ENCODE results near the gene TRIM16.
"Not testable (repeated sequence)": the region's sequence is repeated elsewhere in the genome, so short reads cannot be mapped to it uniquely, and the experiment has no call there.

Gene TRIM16

DNA sequence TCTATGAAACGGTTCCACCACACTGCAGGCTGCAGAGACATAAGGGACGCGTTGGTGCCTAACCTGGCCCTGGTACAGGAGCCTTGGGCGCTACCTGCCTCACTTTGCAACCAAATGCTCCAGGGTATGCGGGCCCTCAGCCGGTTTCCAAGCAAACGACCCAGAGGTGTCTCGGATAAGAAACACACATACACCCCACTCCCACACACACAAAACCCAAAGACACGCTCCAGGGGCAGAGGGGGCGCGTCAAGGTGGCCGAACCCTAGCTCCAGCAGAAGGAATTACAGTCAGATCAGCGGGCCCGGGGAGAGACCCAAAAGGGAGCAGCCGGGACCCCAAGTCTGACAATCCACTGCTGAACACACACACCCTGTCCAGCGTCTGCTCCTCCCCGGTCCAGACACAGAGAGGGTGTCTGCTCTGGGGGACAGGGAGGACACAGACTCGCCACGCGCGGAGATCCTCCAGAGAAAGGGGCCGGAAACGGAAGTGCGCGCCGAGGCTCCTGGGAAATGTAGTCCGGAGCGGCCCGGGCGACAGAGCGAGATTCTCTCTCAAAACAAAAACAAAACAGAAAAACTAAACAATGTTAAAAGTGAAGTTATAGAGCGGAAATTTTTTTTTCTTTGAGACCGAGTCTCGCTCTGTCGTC lies at the start of gene TRIM16:
TSS of gene TRIM16 (minus strand) at position 488 of the 655 bp plus-strand sequence. CDS start 32,702 bp downstream, outside the sequence.
- DNase-seq = not testable (repeated sequence)

DNA sequence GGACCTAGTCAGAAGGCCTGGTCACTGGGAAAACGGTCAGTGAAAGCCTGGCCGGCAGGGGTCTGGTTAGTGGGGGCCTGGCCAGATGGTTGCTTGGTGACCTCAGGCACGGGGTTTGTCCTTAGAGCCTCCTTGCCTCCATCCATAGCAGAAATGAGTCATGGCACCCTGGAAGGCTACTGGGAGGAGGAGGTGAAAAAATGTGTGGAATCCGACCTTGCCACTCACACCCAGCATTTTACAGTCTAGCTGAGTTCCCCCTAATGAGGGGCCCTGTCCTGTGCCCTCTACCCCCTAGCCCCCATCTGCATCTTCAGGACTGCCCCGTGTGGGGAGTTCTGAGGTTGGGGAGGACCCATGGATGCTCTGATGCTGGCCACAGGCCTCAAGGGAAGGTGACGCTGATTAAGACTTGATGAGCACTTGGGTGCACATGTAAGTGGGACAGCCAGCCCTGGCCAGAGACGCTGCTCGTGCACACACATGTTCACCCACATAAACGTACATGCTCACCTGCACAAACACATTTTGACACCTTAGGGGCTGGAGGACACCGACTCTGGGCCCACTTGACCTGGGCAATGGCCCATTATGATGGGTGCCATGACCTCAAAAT lies 49.2 kb upstream of the TRIM16 start:
- DNase-seq = not testable (repeated sequence)

DNA sequence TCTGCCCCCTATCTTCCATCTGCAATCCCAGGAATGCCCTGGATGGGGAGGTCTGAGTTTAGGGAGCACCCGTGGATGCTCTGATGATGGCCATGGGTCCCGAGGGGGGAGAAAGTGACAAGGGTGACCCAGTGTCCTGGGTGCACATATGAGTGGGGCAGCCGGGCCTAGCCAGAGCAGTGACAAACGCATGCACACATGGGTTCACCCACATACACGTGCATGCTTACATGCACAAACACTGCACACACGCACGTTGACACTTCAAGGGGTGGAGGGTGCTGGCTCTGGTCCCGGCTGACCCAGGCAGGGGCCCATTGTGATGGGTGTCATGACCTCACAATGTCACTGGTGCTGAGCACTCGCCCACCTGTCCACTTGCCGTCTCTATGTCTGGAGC lies 47.8 kb upstream of the TRIM16 start, which contains the start of gene TBC1D26:
TSS of gene TBC1D26 (plus strand) at position 384 of the 400 bp plus-strand sequence. CDS start 3,066 bp downstream, outside the sequence.
- DNase-seq = not testable (repeated sequence)

DNA sequence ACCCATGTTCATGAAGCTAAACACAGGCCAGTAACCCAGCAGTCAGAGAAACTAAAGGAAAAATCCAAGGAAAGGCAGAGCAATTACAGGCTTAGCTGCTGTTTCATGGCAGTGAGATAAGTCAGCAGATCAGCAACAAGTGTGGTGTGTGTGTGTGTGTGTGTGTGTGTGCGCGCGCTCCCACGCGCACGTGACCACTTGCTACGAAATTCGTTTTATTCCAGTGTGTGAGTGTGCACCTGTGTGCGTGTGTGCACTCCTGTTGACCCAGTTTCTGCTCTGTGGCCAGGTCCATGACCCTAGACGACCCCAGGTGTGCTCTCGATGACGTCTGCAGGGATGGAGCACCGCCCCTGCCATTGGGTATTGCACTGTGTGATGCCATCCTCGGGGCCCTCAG lies 46.4 kb upstream of the TRIM16 start:
- DNase-seq = not testable (repeated sequence)

DNA sequence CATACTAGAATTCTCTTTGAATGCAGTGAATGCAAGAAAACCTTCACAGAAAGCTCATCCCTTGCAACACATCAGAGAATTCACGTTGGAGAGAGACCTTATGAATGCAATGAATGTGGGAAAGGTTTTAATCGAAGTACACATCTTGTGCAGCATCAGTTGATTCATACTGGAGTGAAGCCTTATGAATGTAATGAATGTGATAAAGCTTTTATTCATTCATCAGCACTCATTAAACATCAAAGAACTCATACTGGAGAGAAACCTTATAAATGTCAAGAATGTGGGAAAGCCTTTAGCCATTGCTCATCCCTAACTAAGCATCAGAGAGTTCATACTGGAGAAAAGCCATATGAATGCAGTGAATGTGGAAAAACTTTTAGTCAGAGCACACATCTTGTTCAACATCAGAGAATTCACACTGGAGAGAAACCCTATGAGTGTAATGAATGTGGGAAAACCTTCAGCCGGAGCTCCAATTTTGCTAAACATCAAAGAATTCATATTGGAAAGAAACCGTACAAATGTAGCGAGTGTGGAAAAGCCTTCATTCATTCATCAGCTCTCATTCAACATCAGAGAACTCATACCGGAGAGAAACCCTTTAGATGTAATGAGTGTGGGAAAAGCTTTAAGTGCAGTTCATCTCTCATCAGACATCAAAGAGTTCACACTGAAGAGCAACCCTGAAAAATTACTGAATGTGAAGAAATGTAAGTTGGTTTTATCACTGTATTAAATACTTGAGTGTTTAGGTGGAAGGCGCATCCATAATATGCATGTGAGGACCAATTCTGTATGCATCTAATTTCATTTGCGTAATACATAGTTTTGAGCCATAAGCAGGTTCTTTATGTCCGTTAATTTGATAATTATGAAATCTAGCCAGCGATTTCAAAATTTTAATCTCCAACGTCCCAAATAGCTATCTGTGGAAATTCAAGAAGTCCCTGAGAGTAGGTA lies 32.8 kb upstream of the TRIM16 start:
- not testable (repeated sequence) for DNase-seq

DNA sequence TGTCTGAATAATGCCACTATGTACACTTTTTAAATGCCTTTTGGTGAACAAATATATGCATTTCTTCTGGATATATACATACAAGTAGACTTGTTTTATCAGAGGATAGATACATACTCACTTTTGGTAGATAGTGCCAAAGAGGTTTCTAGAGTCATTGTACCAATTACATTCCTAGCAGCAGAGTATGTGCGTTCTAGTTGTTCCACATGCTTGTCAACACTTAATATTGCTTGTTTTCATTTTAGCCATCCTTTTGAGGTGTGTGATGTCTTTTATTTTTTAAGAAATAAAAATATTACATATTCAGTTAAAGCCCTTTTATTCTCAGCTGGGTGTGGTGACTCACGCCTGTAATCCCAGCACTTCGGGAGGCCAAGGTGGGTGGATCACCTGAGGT lies 24.8 kb upstream of the TRIM16 start:
- DNase-seq = not testable (repeated sequence)

DNA sequence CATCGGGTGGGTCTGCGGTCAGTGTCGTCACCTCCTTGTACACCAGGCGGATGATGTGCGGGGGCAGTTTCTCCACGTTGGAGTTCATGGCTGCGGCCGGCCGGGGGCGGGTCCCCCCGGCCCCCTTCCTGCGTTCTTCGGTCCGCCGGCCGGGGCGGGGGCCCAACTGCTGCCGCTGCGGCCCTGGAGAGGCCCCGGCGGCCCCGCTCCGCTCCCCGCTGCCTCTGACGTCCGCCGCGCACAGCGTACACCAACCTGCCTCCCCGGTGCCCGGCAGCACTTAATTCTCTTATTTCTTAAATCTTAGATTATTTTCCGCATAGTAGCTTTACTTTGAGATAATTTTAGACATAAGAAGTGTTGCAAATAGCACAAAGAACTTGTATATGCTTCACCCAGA lies 20.7 kb upstream of the TRIM16 start:
- DNase-seq = not testable (repeated sequence)

DNA sequence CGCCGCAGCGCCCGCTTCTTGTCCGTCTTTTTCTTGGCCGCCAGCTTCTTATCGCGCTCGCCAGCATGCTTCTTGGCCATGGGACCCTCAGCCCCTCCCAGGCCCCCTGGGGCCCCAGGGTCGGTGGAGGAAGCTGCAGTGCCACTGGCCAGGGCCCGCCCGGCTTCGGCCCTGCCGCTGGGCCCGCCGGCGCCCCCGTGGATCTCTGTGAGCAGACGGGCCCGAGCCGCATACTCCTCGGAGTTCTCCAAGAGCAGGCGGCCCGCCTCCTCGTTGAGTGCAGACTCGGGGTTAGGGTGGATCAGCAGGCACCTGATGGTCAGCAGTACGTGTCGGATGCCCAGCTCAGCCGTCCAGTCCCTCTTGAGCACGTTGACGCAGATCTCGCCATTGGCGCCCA lies 20.1 kb upstream of the TRIM16 start:
- not testable (repeated sequence) for DNase-seq

DNA sequence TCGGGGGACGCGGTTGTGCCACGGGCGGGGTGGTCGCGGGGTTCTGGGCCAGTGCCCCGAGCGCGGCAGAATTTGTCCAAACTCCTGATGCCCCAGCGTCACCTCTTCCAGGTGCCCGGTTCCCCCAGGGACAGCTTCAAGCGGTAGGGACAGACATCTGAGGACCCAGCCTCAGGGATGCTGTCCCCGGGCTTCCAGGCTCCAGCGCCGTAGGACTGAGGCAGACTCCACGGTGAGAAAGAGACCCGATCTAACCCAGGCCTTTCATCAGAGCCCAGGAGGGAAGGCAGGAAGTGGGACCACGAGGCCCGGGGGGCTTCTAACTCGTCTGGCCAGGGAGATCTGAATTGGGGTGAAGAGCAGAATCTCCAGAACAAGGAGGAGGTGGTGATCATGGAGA lies 15.8 kb upstream of the TRIM16 start:
- not testable (repeated sequence) for DNase-seq

DNA sequence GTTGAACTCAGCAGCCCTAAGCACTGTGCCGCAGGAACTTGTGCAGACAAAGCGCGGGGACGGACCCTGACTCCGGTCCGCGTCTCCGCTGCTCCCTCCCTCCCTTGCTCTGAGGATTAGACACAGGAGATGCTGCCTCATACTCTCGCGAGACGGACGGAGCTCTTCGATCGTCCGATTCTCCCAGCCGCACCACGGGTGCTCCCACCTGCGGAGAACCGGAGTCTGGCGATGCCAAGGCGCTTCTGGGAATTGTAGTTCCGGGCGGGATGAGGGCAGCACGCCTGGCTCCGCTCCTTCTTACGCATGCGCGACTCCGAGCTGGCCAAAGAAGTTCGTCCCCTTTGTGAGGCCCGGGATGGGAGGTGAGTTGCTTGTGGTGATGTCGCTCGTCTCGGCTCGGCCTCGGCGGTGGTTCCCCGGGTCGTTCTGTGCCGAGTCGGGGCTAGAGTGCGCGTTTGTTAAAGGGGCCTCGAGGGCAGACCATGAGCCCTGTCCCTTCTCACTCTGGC lies 15.4 kb upstream of the TRIM16 start, which contains the start of gene ZNF286A:
TSS of gene ZNF286A (plus strand) at position 340 of the 512 bp plus-strand sequence. CDS start 578 bp downstream, outside the sequence.
- DNase-seq = peak; percentile 87

DNA sequence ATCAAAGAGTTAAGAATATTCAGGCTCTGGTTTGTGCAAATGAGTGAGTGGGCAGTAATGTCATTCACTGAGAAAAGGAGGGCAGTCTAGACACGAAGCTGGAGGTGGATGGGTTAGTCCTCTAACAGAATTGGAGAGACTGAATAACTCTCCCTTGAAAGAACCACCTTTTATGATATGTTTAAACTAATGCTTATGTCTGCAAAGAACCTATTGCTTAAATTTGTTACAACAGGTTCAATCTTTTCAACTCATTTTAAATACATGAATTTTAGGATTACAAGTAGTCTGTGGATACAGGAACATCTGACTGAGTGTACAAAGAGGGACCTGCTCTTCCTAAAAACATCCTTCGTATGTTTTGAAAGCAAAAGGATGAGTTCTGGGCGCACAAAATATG lies 14.9 kb upstream of the TRIM16 start:
- not testable (repeated sequence) for DNase-seq

DNA sequence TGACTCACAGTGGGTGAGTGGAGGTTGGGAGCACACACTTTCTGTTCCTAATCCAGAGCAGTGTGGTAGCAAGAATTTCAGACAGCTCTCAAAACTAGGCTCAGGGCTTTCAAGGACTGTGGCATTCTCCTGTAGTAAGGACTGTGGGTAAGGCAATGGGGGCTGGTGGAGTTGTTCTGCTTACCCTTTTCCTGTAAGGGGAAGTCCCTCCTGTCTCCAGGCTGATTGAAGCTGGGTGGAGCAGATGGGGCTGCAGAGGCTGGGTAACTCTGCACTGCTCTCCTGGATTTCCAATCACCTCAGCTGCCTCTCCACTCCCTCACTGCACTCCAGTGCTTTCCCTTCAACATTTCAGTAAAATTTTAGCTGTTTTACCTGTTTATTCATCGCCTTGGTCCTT lies 3.4 kb upstream of the TRIM16 start:
- DNase-seq = not testable (repeated sequence)

DNA sequence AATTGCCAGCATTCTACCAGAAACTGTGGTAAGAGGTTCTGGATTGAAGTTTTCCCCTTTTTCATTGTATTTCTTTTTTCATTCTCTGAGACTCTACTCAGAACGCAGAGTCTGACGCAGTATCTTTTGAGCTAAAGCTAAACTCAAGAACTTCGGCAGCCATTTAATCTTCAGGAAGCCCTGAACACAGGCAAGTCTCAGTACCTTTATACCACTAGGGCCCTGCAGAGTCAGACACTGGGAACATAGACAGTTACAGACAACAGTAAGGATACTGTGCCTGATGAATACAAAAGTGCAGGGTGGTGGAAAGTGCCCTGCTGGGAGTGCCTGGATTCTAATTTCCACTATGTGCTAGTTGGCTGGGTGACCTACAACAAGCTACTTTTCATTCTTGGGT lies 976 bp downstream of the TRIM16 start:
- not testable (repeated sequence) for DNase-seq

DNA sequence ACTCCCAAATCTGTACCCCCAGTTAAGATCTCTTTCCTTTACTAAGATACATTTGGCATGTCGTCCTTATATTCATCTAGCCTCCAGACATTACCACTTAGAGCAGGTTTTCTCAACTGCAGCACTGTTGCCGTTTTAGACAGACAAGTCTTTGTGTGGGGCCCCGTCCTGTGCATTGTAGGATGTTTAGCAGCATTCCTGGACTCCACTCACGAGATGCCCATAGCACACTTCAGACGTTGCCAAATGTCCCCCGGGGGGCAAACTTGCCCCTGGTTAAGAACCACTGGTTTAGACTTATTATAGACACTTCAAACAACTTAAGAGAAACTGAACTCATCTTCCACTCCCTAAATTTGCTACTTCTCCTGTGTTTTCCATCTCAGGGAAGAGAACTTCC lies 8.1 kb downstream of the TRIM16 start:
- not testable (repeated sequence) for DNase-seq

DNA sequence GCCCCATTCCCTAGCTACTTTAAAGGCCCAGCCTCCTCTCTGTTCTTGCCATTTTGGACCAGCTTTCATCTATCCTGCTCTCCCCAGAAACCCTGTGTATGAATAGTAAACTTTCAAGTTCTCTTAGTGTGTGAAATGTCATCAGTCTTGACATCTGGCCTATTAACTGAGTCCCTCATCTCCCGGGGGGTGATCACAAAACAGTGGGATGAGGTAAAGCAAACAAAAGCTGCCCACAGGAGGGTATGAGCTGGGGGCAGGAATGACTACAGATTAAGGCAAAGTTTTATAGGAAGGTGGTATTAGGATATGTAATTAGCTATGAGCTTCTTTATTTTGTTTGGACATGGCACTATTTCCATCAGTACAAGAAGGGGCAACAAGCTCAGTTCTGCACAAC lies 9.5 kb downstream of the TRIM16 start:
- not testable (repeated sequence) for DNase-seq

DNA sequence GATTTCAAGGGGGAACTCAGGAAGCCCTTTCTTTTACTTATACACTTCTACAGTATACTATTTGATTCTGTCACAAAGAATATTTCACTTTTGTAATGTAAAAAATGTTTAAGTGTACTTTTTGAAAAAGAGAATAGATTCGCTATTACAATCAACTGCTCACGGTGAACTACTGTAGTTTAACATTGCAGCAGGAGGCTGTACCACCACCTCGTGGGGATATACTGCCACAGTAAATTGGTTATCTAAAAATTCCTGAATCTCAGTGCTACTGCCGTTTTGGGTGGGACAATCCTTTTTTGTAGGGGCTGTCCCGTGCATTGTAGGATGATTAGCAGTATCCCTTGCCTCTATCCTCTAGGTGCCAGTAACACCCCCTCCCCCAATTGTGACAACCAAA lies 14.6 kb downstream of the TRIM16 start:
- DNase-seq = not testable (repeated sequence)

DNA sequence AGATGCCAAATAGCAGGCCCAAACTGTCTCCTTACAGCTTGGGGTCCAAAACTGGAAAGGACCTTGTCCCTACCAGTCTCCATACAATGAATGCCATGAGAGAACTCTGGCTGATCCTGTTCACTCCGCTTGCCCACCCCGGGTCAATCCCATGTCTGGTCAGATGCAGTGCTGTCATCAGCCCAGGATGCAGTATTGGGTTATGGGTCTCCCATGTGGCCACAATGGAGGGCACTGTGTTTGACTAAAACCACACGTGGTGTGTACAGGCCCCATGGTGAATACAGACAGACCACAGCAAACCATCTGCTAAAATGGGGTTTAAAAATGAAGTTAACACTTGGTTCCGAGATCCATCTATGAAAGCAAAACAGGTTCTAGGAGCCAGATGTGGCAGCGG lies 20.4 kb downstream of the TRIM16 start:
- no peak for DNase-seq

DNA sequence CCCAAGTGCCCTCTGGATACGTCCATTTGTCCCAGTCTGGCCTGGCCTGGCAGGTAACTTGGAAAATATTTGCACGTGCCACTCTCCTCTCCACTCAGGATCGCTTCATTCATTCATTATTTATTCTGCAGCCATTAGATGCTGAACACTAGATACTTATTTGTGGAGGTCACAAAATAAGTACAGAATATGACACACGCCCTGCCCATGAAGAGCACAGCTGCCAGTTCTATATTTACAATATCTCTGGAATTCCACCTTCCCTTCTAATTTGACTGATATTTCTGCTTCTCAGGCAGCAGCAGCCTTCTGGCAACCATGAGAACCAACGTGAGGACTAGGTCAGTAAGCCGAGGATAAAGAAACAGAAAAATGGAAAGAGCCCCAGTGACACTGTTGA lies 20.9 kb downstream of the TRIM16 start:
- DNase-seq = no peak

DNA sequence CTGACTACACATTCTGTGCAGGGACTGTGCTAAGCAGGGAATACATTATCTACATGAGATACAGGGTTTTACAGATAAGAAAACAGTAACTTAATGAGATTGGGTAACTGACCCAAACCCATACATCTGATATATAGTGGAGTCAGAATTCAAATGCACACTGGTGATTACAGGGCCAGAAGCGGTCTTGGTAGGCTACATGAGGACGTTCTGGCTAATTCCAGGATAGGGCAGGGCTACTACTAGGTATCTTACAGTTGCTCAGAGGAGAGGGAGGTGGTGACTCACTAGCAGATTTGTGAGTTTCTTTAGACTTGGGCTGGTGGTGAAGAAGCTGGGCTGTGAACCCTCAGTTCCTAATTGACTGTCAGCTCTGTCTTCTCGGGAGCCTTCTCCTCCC lies 21.4 kb downstream of the TRIM16 start:
- DNase-seq = no peak

DNA sequence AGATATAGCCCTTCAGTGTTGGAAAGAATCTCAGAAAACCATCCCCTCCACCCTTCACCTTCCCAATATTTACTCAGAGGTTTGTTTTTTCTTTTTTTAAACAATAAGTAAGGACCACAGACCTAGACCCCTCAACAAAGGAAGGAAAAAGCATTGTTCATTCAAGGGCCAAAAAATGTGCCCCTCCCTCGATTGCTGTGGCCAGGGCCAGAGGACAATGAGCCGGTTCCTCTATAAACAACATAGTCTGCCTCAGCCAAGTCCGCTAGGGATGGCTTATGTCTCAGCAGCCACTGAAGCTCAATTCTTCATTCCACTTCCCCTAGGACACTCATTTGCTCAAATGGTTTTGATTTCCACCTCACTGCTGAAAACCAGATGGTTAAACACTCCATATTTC lies 24.0 kb downstream of the TRIM16 start:
- DNase-seq = no peak

DNA sequence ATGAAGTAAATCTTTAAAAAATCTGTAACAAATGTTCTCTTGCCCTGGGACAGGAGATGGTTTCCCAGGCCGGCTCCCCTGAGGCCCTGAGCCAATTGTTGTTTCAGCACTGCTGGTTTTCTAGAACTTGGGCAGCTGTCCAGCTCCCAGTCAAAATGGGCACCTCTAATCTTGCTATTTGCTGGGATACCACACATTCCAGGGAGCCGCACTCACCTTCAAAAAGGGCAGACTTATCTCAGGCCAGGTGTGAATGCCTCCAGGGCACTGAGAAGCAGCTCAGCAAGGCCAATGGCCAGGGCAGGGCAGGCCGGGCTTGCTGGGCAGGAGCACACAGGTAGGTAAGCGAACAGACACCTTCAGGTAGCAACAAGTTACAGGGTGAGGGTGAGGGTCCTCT lies 24.4 kb downstream of the TRIM16 start:
- DNase-seq = no peak

DNA sequence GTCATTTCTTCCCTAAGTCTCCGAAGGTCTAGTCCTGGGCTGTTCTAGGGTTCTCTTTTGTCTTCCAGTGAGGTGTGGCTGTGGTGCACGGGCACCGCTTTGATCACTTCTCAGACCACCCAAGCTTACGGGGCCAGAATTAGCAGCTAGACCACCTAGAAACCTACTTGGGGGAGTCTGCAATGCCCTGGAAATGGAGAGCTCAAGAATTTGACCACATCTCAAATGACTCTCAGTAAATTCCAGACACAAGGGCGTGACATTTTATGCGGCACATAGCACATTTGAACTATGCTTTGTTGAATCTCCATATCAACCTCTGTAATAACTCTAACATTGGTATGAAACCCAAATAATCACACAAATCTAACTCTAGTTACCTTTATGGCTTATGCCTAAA lies 24.9 kb downstream of the TRIM16 start:
- no peak for DNase-seq

DNA sequence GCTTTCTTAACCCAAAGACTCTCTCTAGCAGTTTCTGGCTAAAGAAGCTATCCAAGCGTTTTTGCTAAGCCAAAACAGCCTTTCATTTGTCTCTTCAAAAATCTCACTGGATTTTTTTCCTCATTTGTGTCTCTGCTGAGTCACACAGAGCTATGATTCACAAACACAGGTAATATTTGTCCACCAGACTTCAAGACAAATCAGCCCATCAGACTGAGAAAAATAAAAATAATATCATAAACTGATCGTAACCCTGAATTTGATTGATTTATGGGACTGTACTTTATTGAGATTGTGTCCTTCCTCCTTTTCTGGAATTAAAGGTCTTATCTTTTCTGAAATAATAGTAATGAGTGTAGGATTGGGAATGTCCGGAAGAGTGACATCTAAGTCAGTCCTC lies 25.8 kb downstream of the TRIM16 start:
- no peak for DNase-seq

Measured in NCI-H187 treated with DMSO at 0.1 percent for 48 hours (cell line).